Neural progenitor cell (in vitro differentiated cells): Measurements from ENCODE around the gene PLEKHO2.

Experiments
- CTCF ChIP-seq: fragments of 200-600 bp; sonication (generic); IDR thresholded peaks from 2 replicates; pipeline ENCODE4 v1.5.1; 2017; ENCODE audit warnings: antibody characterized with exemption, mild to moderate bottlenecking
- EZH2 ChIP-seq: fragments of 200-600 bp; sonication (generic); IDR thresholded peaks from 2 replicates; pipeline ENCODE4 v1.6.1; 2017; ENCODE audit warnings: antibody characterized with exemption, mild to moderate bottlenecking, moderate library complexity
- EZH2phosphoT487 ChIP-seq: fragments of 200-600 bp; sonication (generic); IDR thresholded peaks from 2 replicates; pipeline ENCODE4 v1.6.1; 2017; ENCODE audit warnings: antibody characterized with exemption

DNA sequence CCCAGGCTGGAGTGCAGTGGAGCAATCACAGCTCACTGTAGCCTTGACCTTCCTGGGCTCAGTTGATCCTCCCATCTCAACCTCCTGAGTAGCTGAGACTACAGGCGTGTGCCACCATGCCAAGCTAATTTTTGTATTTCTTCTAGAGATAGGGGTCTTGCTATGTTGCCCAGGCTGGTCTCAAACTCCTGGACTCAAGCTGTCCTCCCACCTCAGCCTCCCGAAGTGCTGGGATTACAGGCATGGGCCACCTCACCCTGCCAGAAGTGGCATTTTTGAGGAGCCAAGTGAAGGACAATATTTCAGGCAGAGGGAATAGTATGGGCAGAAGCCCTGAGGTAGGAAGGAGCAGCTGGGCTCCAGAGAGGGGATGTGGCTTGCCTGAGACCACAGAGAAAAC, 74.7 kb downstream of the PLEKHO2 start:
- no peak for TF ChIP-seq CTCF
- no peak for TF ChIP-seq EZH2
- no peak for TF ChIP-seq EZH2phosphoT487
